SK-N-SH (cell line): ENCODE results near the gene SLC2A4. TPM values are rescaled to one million over a fixed set of nuclear protein-coding genes. Genes with fewer than 3 reads are reported as not detected.
"Not testable (repeated sequence)": the region's sequence is repeated elsewhere in the genome, so short reads cannot be mapped to it uniquely, and the experiment has no call there.

Experiments
- CTCF ChIA-PET: fragments of 300-600, 350-600 bp; formaldehyde crosslinking; extraction: SDS; loops from one replicate; lab custom pipeline; 2021; lab: Yijun Ruan, JAX
- POLR2A ChIA-PET: fragments of 350-600 bp; sonication (Branson Sonifier 250); formaldehyde crosslinking; extraction: SDS; loops from one replicate; lab custom pipeline; 2020; ENCODE audit warnings: antibody characterized with exemption, inconsistent platforms; lab: Yijun Ruan, JAX
- DNase-seq: peaks from one replicate; pipeline ENCODE4 v3.0.0; 2012
- H2AFZ ChIP-seq: fragments of 200-600 bp; sonication (generic); 2 replicates; pipeline ENCODE4 v1.8.1; 2016; ENCODE audit warnings: antibody characterized with exemption, mild to moderate bottlenecking, low read depth
- H3F3A ChIP-seq: fragments of 200-600 bp; sonication (generic); replicated peaks from 2 replicates; pipeline ENCODE3; 2016; ENCODE audit warnings: antibody characterized with exemption, mild to moderate bottlenecking; ENCODE audit not compliant: insufficient read depth
- H3K27ac ChIP-seq, 2 experiments: fragments of 200-500 bp in 1 of 2; fragments of 200-600 bp in 1 of 2; sonication (Bioruptor generic) in 1 of 2; sonication (generic), shearing (Covaris generic) in 1 of 2; 2 replicates each; pipeline versions ENCODE4 v1.5.1 to v1.6.1; 2014 to 2016; ENCODE audit warnings: low read depth in 2 of 2, inconsistent platforms in 1 of 2, low read length in 1 of 2, mild to moderate bottlenecking in 1 of 2, mixed read lengths in 1 of 2
- H3K27me3 ChIP-seq: fragments of 200-600 bp; sonication (generic), shearing (Covaris generic); 2 replicates; pipeline ENCODE4 v1.6.1; 2016; ENCODE audit warnings: mixed run types; ENCODE audit not compliant: insufficient read depth
- H3K36me3 ChIP-seq, 2 experiments: fragments of 200-500 bp in 1 of 2; fragments of 200-600 bp in 1 of 2; sonication (Bioruptor generic) in 1 of 2; sonication (generic) in 1 of 2; replicated peaks in 1 of 2; 2 replicates each; pipeline versions ENCODE3 to v1.5.1; 2014 to 2016; ENCODE audit warnings: low read length in 1 of 2, mild to moderate bottlenecking in 1 of 2; ENCODE audit not compliant: insufficient read depth in 2 of 2, control insufficient read depth in 1 of 2
- H3K4me1 ChIP-seq, 2 experiments: fragments of 200-500 bp in 1 of 2; fragments of 200-600 bp in 1 of 2; sonication (Bioruptor generic) in 1 of 2; sonication (generic), shearing (Covaris generic) in 1 of 2; 2 replicates each; pipeline versions ENCODE4 v1.5.1 to v1.6.1; 2014 to 2016; ENCODE audit warnings: low read depth in 1 of 2, low read length in 1 of 2, mixed run types in 1 of 2; ENCODE audit not compliant: insufficient read depth in 2 of 2, control insufficient read depth in 1 of 2
- H3K4me2 ChIP-seq: fragments of 200-600 bp; sonication (generic), shearing (Covaris generic); 2 replicates; pipeline ENCODE4 v1.6.1; 2017; ENCODE audit warnings: mixed run types
- H3K4me3 ChIP-seq, 2 experiments: fragments of 200-500 bp in 1 of 2; fragments of 200-600 bp in 1 of 2; sonication (Bioruptor generic) in 1 of 2; sonication (generic), shearing (Covaris generic) in 1 of 2; 2 replicates each; pipeline versions ENCODE4 v1.5.1 to v1.8.1; 2014 to 2016; ENCODE audit warnings: low read depth in 2 of 2, inconsistent platforms in 1 of 2, low read length in 1 of 2, mild to moderate bottlenecking in 1 of 2, mixed read lengths in 1 of 2, moderate library complexity in 1 of 2
- H3K79me2 ChIP-seq: fragments of 200-600 bp; sonication (generic); 2 replicates; pipeline ENCODE4 v1.8.1; 2017; ENCODE audit warnings: mild to moderate bottlenecking; ENCODE audit not compliant: insufficient read depth
- H3K9ac ChIP-seq: fragments of 200-600 bp; sonication (generic); 2 replicates; pipeline ENCODE4 v1.6.1; 2017; ENCODE audit warnings: mixed run types
- H3K9me2 ChIP-seq: fragments of 200-600 bp; sonication (generic); 2 replicates; pipeline ENCODE4 v1.6.1; 2017; ENCODE audit warnings: mixed run types
- H3K9me3 ChIP-seq: fragments of 200-600 bp; sonication (generic); 2 replicates; pipeline ENCODE4 v1.6.1; 2017; ENCODE audit warnings: mixed run types, mild to moderate bottlenecking, moderate library complexity
- H4K20me1 ChIP-seq: fragments of 200-600 bp; sonication (generic); 2 replicates; pipeline ENCODE4 v1.6.1; 2017; ENCODE audit warnings: mild to moderate bottlenecking, mixed run types; ENCODE audit not compliant: insufficient read depth
- CTCF ChIP-seq: fragments of 200-600 bp; sonication (generic); IDR thresholded peaks from 2 replicates; pipeline ENCODE4 v1.6.1; 2017; ENCODE audit warnings: antibody characterized with exemption, mild to moderate bottlenecking, moderate library complexity
- FOXJ3 ChIP-seq: sonication (generic); formaldehyde crosslinking; IDR thresholded peaks from 2 replicates; pipeline ENCODE4 v1.5.1; 2020; ENCODE audit warnings: mild to moderate bottlenecking, missing genetic modification reagents
- MEF2A ChIP-seq: IDR thresholded peaks from 2 replicates; pipeline ENCODE4 v1.4.0; 2012; ENCODE audit warnings: low read depth, borderline replicate concordance
- REST ChIP-seq: IDR thresholded peaks from 2 replicates; pipeline ENCODE4 v1.6.1; 2012; ENCODE audit warnings: mild to moderate bottlenecking, low read depth, low read length, moderate library complexity
- TCF12 ChIP-seq: IDR thresholded peaks from 2 replicates; pipeline ENCODE4 v1.4.0; 2012
- USF2 ChIP-seq: fragments of 150-350 bp; IDR thresholded peaks from 2 replicates; pipeline ENCODE4 v1.6.1; 2017; ENCODE audit warnings: antibody characterized with exemption, low read length, low read depth, borderline replicate concordance
- YY1 ChIP-seq: IDR thresholded peaks from 2 replicates; pipeline ENCODE4 v1.4.0; 2012; ENCODE audit warnings: low read depth, mild to moderate bottlenecking
- WGBS: methylation state at CpG from one replicate; pipeline ENCODE4 v1.1.6; 2017; ENCODE audit warnings: low lambda C conversion rate; 5-methylcytosine and 5-hydroxymethylcytosine counted together
- polyA plus RNA-seq, 3 experiments: library from polyadenylated mRNA; depleted of rRNA; stranded (reverse); fragments of >200 nt; gene quantifications; 2 replicates each; pipeline ENCODE4 v1.2.3, GENCODE V29; 2012

SLC2A4 gene
- polyA plus RNA-seq, 1 of the 3 experiments (the other 2 are of a cell fraction) = 0.44 TPM

GRCh38 chr17:7334938-7335538, 53.5 kb downstream of the SLC2A4 start (continued):
- TF ChIP-seq USF2 = no peak
- TF ChIP-seq CTCF = no peak
- TF ChIP-seq FOXJ3 (CRISPR knock-in tag) = no peak
- TF ChIP-seq REST = no peak
- TF ChIP-seq MEF2A = no peak
- no peak for TF ChIP-seq YY1
- TF ChIP-seq TCF12 = no peak

GRCh38 chr17:7335765-7336164, 54.2 kb downstream of the SLC2A4 start:
- not testable (repeated sequence) for H3K79me2 ChIP-seq, H3K36me3 ChIP-seq, H3K4me2 ChIP-seq, H4K20me1 ChIP-seq, H3K9me3 ChIP-seq, H3K4me3 ChIP-seq, H3K4me1 ChIP-seq, H3F3A ChIP-seq, H2AFZ ChIP-seq, H3K9ac ChIP-seq, H3K27ac ChIP-seq, H3K9me2 ChIP-seq, DNase-seq
- peaks cover 18% of the 10 kb centered on the region for H3K27me3 ChIP-seq
- ChIA-PET POLR2A (interaction anchor here (0.6 kb wide), 1 partner anchor 298 kb away, joined by 3 read pairs; no protein-coding TSS in a partner anchor), CTCF (interaction anchor here (0.9 to 4.8 kb wide), 5 partner anchors 9 to 39 kb away, joined by 3 to 33 read pairs (median 8); no protein-coding TSS in a partner anchor)
- 75% methylated on average over 13 of the region's 13 CpGs for WGBS
